Colon (tissue), 2 donors: ENCODE data around the gene TPK1.

ENCODE experiments used
- FAIRE-seq: peaks from 2 replicates; lab custom pipeline; 2012; peaks lifted over from hg19 to GRCh38; lab: Jason Lieb, UNC
- donor health status: control.
- donor health status: control.

The TPK1 gene

DNA sequence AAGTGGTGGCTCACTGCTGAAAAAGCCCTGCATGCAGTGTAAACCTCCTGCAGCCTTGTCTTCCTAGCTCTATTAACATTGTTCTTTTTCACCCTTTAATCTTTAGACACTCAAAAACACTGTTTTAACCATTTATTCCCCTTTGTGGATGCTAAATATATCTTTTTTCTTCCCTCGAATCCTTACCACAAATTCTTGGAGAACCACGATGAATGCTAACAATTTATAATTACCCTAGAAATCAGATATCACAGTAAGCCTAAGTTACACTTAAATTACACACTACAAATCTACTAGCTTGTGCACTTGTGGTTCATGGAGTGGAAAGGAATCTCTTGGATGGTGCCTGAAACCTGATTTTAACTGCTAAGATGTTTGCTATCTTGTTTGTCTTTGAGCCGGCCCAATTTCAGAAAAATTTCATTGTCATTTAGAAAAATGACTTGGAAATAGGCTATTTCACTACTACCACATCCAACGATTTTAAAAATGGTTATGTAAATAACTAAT is 307.3 kb downstream of the TPK1 start:
- FAIRE-seq, result no peak

DNA sequence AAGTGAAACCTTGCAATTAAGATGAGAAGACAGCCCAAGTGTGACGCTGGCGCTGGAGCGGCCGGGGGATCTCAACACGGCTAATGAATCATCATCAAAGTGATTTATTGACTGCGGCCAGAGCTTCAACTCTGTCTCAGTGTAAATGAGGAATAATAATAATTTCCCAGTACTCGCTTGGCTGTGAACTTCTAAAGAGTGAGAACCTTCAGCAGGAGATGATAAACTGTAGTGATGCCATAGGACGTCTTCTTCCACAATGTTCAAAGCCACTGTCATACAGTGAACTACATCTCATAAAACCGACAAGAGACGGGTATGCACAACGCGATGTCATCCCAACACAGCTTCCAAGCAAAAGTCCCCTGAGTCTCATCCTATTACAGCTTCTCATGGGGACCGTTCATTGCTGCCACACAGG is 308.8 kb downstream of the TPK1 start:
- no peak for FAIRE-seq

DNA sequence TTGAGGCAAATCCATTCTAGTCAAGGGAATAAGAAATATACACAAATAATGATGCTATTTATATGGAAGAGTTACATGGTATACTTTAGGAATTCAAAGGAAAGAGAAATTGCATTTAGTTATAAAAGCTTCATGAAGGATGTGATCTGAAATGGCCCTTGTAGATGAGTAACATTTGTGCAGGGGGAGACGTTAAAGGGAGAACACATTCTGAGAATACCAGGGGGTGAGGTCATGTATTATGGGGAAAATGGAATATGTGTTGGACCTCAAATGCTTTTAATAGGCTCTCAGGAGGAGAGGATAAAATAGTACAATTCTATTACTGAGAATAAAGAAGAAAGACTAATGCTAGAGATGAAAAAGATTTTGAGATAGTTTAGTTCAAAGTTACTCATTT is 309.9 kb downstream of the TPK1 start:
- FAIRE-seq, result no peak

GRCh38 chr7:144524271-144524670 is 311.6 kb downstream of the TPK1 start:
- FAIRE-seq, result no peak

- no peak for FAIRE-seq
Measured at GRCh38 chr7:144523621-144524020, 312.2 kb downstream of the TPK1 start.

DNA sequence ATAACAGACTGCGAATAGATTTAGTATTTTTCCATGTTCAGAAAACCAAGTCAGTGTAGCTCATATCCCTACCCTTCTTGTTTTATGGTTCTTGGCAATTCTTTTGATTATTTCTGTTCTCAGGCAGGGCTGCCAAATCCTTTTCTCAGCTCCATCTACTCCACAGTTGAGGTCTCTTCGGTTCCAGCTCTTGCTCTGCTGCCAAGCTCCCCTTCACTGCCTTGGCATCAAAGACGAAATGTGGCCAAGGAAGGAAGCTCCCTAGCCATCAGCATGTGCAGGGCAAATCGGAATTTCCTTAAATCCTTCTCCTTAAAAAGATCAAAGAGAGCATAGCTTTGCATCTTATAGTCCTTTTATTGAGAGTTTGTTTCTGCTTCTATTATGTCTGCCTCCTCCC is 315.9 kb downstream of the TPK1 start:
- FAIRE-seq, result no peak

GRCh38 chr7:144518360-144518759 is 317.5 kb downstream of the TPK1 start:
- no peak for FAIRE-seq

DNA sequence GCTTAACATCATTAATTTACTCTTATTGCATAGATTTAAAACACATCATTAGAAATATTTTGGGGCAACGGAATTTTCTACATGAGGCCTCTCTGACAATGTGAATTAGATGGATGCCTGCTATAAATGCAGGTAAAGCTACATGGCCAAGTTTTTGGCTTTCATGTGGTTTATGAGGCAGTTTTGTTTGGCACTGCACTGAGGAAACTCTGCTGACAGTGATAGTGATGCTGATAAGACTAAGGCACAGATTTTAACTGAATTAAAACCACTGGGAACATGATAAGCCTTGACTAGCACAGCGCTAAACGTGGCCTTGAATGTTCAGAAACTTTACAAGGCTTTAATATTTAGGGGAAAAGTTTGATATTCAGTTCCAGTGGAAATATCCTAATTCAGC is 318.1 kb downstream of the TPK1 start:
- no peak for FAIRE-seq

- no peak for FAIRE-seq
Measured at GRCh38 chr7:144516729-144517525, 318.9 kb downstream of the TPK1 start.

- FAIRE-seq, result no peak
Measured at GRCh38 chr7:144513334-144513733, 322.5 kb downstream of the TPK1 start.

GRCh38 chr7:144510621-144511020 is 325.2 kb downstream of the TPK1 start:
- no peak for FAIRE-seq

DNA sequence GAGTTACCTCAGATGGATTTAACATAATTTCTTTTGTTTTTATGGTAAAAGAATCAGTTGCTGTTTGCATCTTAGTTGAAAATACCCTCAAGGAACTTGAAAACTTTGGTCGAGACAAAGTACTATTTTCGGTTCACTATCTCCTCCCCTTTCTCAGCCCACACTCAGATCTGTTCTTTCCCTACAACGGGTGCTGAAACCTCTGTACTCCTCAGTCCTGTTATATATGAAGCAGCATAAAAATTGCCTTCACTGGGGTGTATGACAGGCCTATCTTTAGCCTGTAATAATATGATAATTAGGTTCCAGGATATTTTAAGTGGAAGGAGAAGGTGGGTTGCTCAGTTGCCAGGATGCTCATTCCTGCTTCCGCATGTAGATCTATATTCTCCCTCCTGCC is 327.2 kb downstream of the TPK1 start:
- no peak for FAIRE-seq

DNA sequence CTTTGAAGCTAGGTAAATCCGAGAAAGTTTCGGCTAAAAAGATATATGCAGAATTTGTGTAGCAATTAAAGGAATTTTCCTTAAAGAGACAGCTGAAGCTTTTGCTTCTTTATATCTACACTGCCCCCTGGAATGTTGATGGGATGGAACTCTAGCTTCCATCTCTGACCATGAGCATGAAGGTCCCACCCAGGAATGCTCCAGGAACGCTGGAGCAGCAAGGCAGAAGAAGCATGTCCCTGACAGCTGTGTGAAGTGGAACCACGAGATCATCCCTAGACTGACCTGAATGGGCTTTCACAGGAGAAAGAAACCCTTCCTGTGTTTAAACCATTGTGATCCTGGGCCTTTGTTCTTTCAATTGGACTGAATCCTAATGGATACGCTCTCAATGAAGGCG is 332.6 kb downstream of the TPK1 start:
- FAIRE-seq, result no peak

DNA sequence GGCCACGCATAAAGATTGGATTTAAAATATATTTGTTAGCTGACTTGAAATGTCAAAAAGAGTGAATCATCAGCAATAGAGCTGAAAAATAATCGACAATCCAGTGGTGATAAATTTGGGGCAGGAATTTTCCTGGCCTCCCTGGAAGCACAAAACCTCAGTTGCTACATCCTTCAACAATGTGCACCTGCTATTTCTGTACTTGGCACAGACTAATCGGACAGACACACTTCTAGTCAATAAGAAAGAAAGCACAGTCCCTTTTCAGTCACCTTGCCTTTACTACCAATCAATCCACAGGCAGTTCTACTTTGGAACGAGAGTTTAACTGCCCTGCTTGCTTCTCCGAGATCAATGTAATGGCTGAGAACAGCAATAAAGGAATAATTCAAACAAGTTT is 335.6 kb downstream of the TPK1 start:
- no peak for FAIRE-seq

DNA sequence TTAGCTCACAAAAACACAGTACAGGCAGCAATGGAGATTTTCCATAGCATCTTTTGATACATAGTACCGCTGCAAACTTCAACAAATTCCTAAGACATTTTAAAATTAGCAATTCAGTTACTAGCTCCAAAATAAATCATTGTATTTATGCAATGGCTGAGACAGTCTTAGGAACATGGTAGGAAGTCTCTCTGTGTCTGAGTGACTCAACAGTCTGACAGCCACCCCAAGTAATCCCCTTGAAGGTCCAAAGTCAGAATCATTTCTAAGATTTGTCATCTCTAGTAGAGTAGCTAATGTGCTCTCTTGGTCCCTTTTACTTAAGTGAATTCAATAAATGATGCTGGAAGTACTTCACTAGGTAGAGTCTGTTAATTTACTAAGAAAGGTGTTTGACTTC is 338.6 kb downstream of the TPK1 start:
- FAIRE-seq, result no peak

DNA sequence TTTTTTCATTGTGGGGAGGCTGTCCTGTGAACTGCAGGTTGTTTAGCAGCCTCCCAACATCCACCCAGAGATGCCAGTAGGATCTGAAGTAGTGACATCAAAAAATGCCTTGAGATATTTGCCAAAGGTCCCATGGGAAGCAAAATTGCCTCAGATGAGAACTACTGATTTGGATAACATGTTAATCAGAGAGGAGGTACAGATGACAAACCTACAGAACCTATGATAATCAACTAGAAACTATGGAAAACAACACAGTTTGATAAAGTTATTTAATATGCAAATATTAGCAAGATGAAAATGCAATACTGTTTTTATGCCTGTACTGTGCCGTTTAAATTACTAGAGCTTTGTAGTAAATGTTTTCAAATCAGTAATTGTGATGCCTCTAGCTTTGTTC is 341.5 kb downstream of the TPK1 start:
- FAIRE-seq, result no peak

DNA sequence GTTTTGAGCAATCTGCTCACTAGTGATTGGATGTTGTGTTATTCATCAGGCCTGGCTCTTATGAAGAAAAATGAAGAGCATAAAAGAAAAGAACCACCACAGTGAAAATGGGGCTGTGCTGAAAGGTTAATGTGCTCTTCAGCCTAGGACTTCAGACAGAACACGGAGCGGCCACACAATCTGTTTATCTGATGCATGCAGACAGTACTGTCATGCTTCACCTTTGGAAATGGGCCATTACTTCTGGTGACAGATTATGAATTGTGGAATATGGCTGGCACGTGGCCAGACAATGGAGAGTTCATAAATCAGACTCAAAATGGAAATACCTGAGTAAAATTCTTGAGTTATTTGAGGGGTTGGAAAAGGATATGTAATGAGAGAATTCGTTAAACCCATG is 346.3 kb downstream of the TPK1 start:
- FAIRE-seq, result no peak

GRCh38 chr7:144488977-144489376 is 346.9 kb downstream of the TPK1 start:
- FAIRE-seq, result no peak

DNA sequence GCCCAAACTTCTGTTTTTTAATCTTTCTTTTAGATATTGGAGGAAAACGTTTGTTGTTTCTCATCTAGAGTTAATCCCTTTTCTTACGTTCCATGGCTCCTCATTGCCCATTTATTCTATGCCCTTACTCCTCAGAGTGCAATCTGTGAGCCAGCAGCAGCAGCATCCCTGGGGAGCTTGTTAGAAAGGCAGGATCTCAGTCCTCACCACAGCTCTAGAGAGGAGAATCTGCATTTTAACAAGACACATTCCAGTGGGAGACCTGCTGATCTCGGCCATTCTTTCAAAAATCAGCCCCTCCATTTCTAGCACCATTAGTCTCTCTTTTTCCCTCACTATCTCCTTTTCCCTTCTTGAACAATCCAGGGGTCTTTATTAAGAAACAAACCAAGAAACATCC is 348.0 kb downstream of the TPK1 start:
- no peak for FAIRE-seq

DNA sequence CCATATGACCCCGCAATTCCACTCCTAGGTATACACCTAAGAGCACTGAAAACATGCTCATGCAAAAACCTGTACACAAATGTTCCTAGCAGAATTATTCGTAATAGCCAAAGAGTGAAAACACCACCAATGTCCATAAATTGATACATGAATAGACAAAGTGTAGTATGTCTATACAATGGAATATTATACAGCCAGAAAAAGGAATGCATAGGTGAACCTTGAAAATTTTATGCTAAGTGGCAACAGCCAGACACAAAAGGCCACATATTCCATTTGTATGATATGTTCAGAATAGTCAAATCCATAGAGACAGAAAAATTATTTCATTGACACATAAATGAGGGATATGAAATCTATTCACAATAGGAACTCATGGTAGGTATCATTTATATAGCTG is 351.4 kb downstream of the TPK1 start:
- no peak for FAIRE-seq

GRCh38 chr7:144483189-144483588 is 352.7 kb downstream of the TPK1 start:
- no peak for FAIRE-seq

DNA sequence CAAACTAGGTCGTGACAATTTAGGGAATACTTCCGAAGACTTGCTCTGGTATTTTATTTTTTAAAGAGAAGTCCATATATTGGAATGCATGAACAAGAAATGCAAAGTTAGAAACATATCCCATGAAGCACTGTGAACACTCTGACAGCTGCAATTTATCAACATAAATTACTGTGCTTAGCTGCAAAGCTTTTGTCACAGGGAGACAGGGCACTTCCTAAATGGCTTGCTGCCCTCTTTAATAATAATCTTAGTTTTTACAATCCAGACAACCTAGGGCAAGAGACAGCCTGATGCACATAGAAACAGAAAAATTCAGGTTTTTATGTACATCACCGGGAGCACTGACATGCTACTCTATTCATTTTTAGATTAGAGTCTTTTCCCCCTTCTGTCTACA is 354.0 kb downstream of the TPK1 start:
- no peak for FAIRE-seq

DNA sequence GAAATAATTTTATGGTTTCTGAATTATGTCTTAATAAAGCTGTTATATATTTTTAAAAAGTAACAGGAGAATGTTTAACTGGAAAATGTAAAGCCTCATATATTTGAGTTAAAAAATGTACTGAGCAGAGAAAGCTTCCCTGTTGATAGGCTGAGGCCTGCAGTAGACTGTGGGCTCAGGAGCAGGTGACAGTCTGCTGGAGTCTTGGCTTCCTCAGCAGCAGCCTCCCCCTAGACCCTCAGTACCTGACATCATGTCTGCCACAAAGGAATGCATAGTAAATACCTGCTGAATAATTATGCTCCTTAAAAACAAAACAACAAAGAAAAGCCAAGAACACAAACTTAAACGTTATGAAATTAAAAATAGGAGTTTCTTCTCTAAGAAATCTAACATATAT is 358.5 kb downstream of the TPK1 start:
- FAIRE-seq, result no peak
